Measurements from ENCODE around the gene PCSK4. TPM values are rescaled to one million over a fixed set of nuclear protein-coding genes. Genes with fewer than 3 reads are reported as not detected.

The PCSK4 gene
- total and polyA plus RNA-seq, 9 donors = 0.83 to 9.4 (median 1.9) TPM; not detected in 1

DNA sequence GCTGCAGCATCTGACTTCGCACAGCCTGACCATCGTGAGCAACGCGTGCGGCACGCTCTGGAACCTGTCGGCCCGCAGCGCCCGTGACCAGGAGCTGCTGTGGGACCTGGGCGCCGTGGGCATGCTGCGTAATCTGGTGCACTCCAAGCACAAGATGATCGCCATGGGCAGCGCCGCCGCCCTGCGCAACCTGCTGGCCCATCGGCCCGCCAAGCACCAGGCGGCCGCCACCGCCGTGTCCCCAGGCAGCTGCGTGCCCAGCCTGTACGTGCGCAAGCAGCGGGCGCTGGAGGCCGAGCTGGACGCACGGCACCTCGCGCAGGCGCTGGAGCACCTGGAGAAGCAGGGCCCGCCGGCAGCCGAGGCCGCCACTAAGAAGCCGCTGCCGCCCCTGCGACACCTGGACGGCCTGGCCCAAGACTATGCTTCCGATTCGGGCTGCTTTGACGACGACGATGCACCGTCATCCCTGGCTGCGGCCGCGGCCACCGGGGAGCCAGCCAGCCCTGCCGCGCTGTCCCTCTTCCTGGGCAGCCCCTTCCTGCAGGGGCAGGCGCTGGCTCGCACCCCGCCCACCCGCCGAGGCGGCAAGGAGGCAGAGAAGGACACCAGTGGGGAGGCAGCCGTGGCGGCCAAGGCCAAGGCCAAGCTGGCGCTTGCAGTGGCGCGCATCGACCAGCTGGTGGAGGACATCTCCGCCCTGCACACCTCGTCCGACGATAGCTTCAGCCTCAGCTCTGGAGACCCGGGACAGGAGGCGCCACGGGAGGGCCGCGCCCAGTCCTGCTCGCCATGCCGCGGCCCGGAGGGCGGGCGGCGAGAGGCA, 24.7 kb downstream of the PCSK4 start:
- peak in 1 of 5 donors; percentile 73 for DNase-seq
- WGBS, 3 donors = 40 to 53% (median 53%) methylated on average over 57 to 83 of the region's 83 CpGs
- Histone ChIP-seq H3K4me1 (ENCODE audit: insufficient read depth) (peaks cover 25% of the 10 kb centered on the region), H3K36me3 (no peaks in the 10 kb centered on the region), H3K4me3 (no peak overlapping the region), H3K9me3 (no peaks in the 10 kb centered on the region), H3K27ac (no peak overlapping the region), H3K27me3 (peaks cover 11% of the 10 kb centered on the region)
- intact Hi-C loops (cut with DNase I) = no loop called here
- TF ChIP-seq, protein P1, sequence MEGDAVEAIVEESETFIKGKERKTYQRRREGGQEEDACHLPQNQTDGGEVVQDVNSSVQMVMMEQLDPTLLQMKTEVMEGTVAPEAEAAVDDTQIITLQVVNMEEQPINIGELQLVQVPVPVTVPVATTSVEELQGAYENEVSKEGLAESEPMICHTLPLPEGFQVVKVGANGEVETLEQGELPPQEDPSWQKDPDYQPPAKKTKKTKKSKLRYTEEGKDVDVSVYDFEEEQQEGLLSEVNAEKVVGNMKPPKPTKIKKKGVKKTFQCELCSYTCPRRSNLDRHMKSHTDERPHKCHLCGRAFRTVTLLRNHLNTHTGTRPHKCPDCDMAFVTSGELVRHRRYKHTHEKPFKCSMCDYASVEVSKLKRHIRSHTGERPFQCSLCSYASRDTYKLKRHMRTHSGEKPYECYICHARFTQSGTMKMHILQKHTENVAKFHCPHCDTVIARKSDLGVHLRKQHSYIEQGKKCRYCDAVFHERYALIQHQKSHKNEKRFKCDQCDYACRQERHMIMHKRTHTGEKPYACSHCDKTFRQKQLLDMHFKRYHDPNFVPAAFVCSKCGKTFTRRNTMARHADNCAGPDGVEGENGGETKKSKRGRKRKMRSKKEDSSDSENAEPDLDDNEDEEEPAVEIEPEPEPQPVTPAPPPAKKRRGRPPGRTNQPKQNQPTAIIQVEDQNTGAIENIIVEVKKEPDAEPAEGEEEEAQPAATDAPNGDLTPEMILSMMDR (IDR thresholded peaks at IDR 0.05) = no peak
- TF ChIP-seq EP300 (IDR thresholded peaks at IDR 0.05) (no peak), POLR2A (IDR thresholded peaks at IDR 0.05) (no peak)

DNA sequence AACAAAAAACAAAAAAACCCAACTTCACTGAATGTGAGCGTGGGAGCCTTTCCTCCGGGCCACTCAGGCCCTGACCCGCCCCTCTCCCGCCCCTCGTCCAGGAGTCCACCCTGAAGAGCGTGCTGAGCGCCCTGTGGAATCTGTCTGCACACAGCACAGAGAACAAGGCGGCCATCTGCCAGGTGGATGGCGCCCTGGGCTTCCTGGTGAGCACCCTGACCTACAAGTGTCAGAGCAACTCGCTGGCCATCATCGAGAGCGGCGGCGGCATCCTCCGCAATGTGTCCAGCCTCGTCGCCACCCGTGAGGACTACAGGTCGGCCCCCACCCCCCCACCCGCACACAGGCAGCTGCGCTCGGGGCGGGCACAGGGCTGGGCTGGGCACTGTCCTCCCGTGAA, 28.3 kb downstream of the PCSK4 start:
- Histone ChIP-seq H3K36me3 (no peaks in the 10 kb centered on the region), H3K4me3 (no peak overlapping the region), H3K4me1 (ENCODE audit: insufficient read depth) (peaks cover under 1% of the 10 kb centered on the region), H3K27ac (no peak overlapping the region), H3K27me3 (peaks cover 4% of the 10 kb centered on the region), H3K9me3 (no peaks in the 10 kb centered on the region)
- 92 to 93% (median 93%) methylated on average over 20 to 24 of the region's 24 CpGs for WGBS, 3 donors
- no peak for DNase-seq
- TF ChIP-seq, protein P1 (IDR thresholded peaks at IDR 0.05) = no peak
- TF ChIP-seq EP300 (IDR thresholded peaks at IDR 0.05) (no peak), POLR2A (IDR thresholded peaks at IDR 0.05) (no peak)
- intact Hi-C loops (cut with DNase I) = no loop called here

DNA sequence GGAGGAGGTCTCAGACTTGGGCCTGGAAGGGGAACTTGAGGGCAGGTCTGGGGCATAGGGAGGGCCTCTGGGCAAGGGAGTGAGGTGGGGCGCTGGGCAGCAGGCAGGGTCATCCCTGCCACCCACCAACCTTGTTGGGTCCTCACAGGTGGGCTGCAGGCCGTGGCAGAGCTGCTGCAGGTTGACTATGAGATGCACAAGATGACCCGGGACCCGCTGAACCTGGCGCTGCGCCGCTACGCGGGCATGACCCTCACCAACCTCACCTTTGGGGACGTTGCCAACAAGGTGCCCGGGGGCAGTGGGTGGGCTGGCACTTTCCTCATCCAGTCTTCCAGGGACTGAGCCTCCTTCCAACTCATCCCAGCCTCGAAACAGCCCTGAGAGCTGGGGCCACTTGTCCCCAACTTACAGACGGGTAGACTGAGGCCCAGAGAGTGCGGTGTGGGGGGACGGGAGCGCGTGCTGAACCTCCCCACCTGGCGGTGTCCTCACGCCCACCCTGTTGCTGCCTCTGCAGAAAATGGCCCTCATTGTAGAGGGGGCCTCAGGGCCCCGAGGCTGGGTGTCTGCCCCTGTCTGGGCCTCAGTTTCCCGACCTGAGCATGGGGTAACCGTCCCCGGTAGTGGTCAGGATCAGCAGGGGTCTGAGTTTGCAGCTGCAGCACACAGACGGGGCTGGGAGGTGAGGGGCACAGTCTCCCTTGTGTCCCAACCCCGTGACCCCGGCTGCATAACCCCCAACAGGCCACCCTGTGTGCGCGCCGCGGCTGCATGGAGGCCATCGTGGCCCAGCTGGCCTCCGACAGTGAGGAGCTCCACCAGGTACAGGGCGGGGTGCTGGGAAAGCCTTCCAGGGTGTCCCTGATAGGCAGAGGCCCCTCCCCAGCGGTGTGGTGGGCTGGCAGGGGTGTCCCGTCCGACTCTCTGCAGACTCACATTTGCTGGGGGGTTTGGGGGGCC, 29.8 kb downstream of the PCSK4 start:
- no peak for DNase-seq
- no peaks in the 10 kb centered on the region for H3K36me3 ChIP-seq
- no peaks in the 10 kb centered on the region for H3K9me3 ChIP-seq
- no peaks in the 10 kb centered on the region for H3K27me3 ChIP-seq
- TF ChIP-seq POLR2A (IDR thresholded peaks at IDR 0.05) (no peak), EP300 (IDR thresholded peaks at IDR 0.05) (no peak)
- TF ChIP-seq, protein P1 (IDR thresholded peaks at IDR 0.05) = no peak
- intact Hi-C loops (cut with DNase I) = no loop called here
- no peaks in the 10 kb centered on the region for H3K4me1 ChIP-seq (ENCODE audit: insufficient read depth)
- no peak overlapping the region for H3K27ac ChIP-seq
- 88 to 93% (median 88%) methylated on average over 35 to 36 of the region's 36 CpGs for WGBS, 3 donors
- no peak overlapping the region for H3K4me3 ChIP-seq

DNA sequence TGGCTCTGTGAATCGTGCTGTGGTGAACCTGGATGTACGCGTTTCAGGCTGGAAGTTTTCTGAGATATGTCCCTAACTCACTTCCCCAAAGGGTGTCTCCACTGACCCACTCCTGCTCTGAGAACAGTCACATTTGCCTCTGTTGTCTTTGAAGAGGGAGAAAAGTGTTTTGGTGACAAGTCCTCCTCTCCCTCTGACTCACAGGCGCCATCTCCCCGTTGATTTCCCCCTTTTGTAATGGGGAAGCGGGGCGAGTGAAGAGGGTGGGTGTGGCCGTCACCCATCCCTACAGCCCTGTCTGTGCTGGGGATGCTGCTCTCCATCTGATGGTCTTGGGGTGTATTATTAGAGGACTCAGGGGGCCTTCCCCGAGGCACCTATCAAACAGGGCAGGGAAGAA, 30.7 kb downstream of the PCSK4 start:
- Histone ChIP-seq H3K36me3 (no peaks in the 10 kb centered on the region), H3K27me3 (no peaks in the 10 kb centered on the region), H3K4me1 (ENCODE audit: insufficient read depth) (peaks cover 1% of the 10 kb centered on the region), H3K4me3 (no peak overlapping the region), H3K9me3 (no peaks in the 10 kb centered on the region), H3K27ac (no peak overlapping the region)
- intact Hi-C loops (cut with DNase I) = no loop called here
- no peak for DNase-seq
- no peak for TF ChIP-seq EP300 (IDR thresholded peaks at IDR 0.05)
- 81 to 86% (median 83%) methylated on average over 9 of the region's 9 CpGs for WGBS, 3 donors
